Measurements from ENCODE around the gene CDC42BPA.

The CDC42BPA gene

GRCh38 chr1:227215863-227216510 lies 102.3 kb downstream of the CDC42BPA start:
- in situ Hi-C loops (cut with HindIII; ENCODE audit: low sequenced_read_pairs), result no loop called here

GRCh38 chr1:227214207-227214606 lies 104.1 kb downstream of the CDC42BPA start:
- in situ Hi-C loops (cut with HindIII; ENCODE audit: low sequenced_read_pairs), result no loop called here

GRCh38 chr1:227213426-227213825 lies 104.9 kb downstream of the CDC42BPA start:
- in situ Hi-C loops (cut with HindIII; ENCODE audit: low sequenced_read_pairs), result no loop called here

- in situ Hi-C loops (cut with HindIII; ENCODE audit: low sequenced_read_pairs), result no loop called here
Observed at GRCh38 chr1:227212164-227212563, 106.1 kb downstream of the CDC42BPA start.

GRCh38 chr1:227210604-227211003 lies 107.7 kb downstream of the CDC42BPA start:
- in situ Hi-C loops (cut with HindIII; ENCODE audit: low sequenced_read_pairs), result no loop called here

GRCh38 chr1:227197064-227197463 lies 121.2 kb downstream of the CDC42BPA start:
- in situ Hi-C loops (cut with HindIII; ENCODE audit: low sequenced_read_pairs), result no loop called here

- in situ Hi-C loops (cut with HindIII; ENCODE audit: low sequenced_read_pairs), result no loop called here
Observed at GRCh38 chr1:227192163-227192562, 126.1 kb downstream of the CDC42BPA start.

- in situ Hi-C loops (cut with HindIII; ENCODE audit: low sequenced_read_pairs), result no loop called here
Observed at GRCh38 chr1:227191607-227192006, 126.7 kb downstream of the CDC42BPA start.

GRCh38 chr1:227190321-227190720 lies 128.0 kb downstream of the CDC42BPA start:
- in situ Hi-C loops (cut with HindIII; ENCODE audit: low sequenced_read_pairs), result no loop called here

- in situ Hi-C loops (cut with HindIII; ENCODE audit: low sequenced_read_pairs), result no loop called here
Observed at GRCh38 chr1:227185291-227185690, 133.0 kb downstream of the CDC42BPA start.

GRCh38 chr1:227182012-227182411 lies 136.3 kb downstream of the CDC42BPA start:
- in situ Hi-C loops (cut with HindIII; ENCODE audit: low sequenced_read_pairs), result no loop called here

GRCh38 chr1:227175611-227176010 lies 142.7 kb downstream of the CDC42BPA start:
- in situ Hi-C loops (cut with HindIII; ENCODE audit: low sequenced_read_pairs), result no loop called here

GRCh38 chr1:227174164-227174563 lies 144.1 kb downstream of the CDC42BPA start:
- in situ Hi-C loops (cut with HindIII; ENCODE audit: low sequenced_read_pairs), result no loop called here

GRCh38 chr1:227170361-227171166 lies 147.7 kb downstream of the CDC42BPA start:
- in situ Hi-C loops (cut with HindIII; ENCODE audit: low sequenced_read_pairs), result no loop called here

- in situ Hi-C loops (cut with HindIII; ENCODE audit: low sequenced_read_pairs), result no loop called here
Observed at GRCh38 chr1:227169343-227169742, 148.9 kb downstream of the CDC42BPA start.

GRCh38 chr1:227167276-227168101 lies 150.8 kb downstream of the CDC42BPA start:
- in situ Hi-C loops (cut with HindIII; ENCODE audit: low sequenced_read_pairs), result no loop called here

- in situ Hi-C loops (cut with HindIII; ENCODE audit: low sequenced_read_pairs), result no loop called here
Observed at GRCh38 chr1:227166559-227166958, 151.7 kb downstream of the CDC42BPA start.

- in situ Hi-C loops (cut with HindIII; ENCODE audit: low sequenced_read_pairs), result no loop called here
Observed at GRCh38 chr1:227161470-227161869, 156.8 kb downstream of the CDC42BPA start.

GRCh38 chr1:227156520-227156919 lies 161.8 kb downstream of the CDC42BPA start:
- in situ Hi-C loops (cut with HindIII; ENCODE audit: low sequenced_read_pairs), result no loop called here

- in situ Hi-C loops (cut with HindIII; ENCODE audit: low sequenced_read_pairs), result no loop called here
Observed at GRCh38 chr1:227155688-227156087, 162.6 kb downstream of the CDC42BPA start.

GRCh38 chr1:227155004-227155403 lies 163.3 kb downstream of the CDC42BPA start:
- in situ Hi-C loops (cut with HindIII; ENCODE audit: low sequenced_read_pairs), result no loop called here
